GM18507 (cell line): Measurements from ENCODE around the gene SUGT1.

Experiments used
- DNase-seq: peaks from one replicate; pipeline ENCODE4 v3.0.0; 2011; ENCODE audit warnings: low read depth; ENCODE audit not compliant: insufficient read length; ENCODE audit errors: extremely low spot score
- FAIRE-seq: peaks from 2 replicates; lab custom pipeline; 2011; peaks lifted over from hg19 to GRCh38; lab: Jason Lieb, UNC

SUGT1 gene

GRCh38 chr13:52726258-52726657 lies 73.6 kb downstream of the SUGT1 start:
- FAIRE-seq: no peak

DNA sequence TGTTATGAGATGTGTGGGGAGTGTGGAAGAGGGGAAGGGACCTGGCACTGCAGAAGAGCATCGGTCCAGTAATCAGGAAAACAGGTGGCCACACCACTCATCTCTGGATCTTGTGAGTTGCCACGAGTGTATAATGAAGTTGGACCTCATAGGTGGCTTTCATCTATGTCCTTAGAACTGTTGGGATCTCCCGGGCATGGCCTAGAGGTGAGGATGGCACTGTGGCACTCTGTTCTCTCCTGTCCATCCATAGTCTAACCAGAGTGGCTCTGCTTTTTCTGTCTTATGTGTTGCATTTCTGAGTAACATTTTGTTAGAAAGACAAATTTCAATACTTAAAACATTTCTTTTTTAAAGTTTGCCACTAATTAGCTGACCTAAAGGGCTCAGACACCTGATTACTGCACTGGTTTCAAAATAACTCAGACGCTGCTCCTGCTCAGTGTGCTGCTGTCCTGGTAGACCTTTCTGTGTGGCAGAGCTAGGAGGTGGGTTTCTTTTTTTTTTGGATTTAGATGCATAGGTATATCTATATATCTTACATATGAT lies 81.5 kb downstream of the SUGT1 start:
- DNase-seq: no peak
- FAIRE-seq: no peak

More at GRCh38 chr13:52726258-52726657, 73.6 kb downstream of the SUGT1 start:
- DNase-seq: no peak

- FAIRE-seq (no peak), DNase-seq (no peak)
Observed at GRCh38 chr13:52736891-52737290, 84.3 kb downstream of the SUGT1 start.

DNA sequence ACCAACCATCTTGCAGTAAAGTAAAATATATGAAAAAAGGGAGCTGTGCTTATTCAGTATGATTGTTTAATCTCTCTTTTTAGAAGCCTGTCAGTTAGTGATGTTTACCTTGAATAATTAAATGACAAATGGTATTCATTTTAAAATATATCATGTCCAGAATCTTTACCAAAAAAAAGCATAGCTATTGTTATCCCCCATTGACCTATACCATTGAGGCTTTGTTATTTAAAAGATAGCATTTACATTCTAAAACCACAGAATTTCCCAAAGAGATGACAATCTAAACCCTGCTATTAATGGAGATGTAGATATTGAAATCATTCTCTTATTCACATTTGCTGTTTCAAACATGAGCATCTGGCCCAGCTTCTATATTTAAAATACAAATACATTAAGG lies 84.8 kb downstream of the SUGT1 start:
- DNase-seq: no peak
- no peak for FAIRE-seq

DNA sequence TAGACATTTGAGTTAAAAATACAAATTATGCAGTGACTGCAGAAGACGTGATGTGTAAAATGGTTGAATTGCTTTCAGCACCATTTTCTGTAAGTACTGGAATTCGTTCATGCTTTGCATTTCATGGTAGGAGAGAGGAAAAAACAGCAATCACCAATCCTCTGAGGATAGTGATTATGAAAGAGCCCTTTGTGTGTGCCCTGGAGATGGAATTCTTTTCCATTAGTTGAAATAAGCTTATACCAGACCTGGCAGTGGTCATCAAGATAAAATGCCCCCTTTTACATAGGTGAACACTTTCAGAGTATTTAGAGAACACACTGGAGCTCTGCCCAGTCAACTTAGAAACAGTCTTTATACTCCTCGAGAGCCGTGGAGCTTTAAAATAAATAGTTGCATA lies 85.3 kb downstream of the SUGT1 start:
- DNase-seq: no peak
- FAIRE-seq: peak; percentile 38

DNA sequence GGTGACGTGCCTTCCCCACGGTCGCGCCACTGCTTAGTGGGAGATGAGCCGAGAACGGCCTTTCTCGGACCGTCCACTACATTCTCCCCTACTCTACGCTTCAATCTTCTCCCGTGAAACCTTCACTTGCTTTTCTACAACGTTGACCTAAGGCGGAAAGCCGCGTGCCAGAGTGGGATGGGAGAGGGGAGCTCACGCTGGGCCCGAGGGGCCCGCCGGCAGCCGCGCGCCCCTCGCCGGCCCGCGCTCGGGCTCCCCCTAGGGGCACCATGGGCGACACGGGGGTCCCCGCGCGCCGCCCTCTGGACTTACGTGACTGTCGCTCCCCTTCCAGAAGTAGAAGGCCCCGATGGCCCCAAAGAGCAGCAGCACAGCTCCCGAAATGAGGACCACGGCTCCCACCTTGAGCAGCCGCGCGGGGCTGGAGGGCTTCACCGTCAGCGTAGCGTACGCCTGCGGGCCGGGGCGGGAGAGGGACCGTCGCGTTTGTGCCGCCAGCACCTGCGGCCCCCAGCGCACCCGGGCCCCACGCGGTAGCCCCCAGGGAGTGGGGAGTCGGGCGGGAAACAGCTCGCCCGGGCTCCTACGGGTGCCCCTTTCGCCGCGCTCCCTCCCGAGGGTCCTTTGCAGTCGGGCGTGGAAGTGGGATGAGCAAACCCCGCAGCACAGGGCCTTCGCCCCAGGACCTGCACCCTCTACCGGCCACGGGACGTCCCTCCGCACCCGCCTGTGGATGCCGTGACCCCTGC lies 86.3 kb downstream of the SUGT1 start:
- DNase-seq: no peak
- no peak for FAIRE-seq

- FAIRE-seq: no peak
- no peak for DNase-seq
Observed at GRCh38 chr13:52739468-52740071, 86.9 kb downstream of the SUGT1 start, which contains the start of gene CNMD. Gene CNMD (minus strand): TSS chr13:52739820. CDS start chr13:52739701, 119 bp downstream.

DNA sequence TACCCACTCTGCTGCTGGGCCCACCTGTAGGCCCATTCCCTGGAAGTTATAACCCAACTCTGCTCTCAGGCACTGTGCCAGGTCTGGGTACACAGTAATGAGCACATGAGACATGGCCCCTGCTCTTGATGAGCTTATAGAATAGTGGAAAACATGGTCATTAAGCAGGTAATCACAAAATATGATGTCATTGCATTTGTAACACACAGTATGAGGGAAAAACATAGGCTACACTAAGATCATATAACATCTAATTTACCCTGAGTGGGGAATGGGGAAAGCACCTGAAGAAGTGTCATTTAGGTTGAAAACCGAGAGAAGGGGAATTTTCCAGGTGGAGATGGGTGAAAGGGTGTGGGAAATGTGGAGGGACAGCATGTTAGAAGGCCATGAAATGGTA lies 90.9 kb downstream of the SUGT1 start:
- DNase-seq (no peak), FAIRE-seq (no peak)

DNA sequence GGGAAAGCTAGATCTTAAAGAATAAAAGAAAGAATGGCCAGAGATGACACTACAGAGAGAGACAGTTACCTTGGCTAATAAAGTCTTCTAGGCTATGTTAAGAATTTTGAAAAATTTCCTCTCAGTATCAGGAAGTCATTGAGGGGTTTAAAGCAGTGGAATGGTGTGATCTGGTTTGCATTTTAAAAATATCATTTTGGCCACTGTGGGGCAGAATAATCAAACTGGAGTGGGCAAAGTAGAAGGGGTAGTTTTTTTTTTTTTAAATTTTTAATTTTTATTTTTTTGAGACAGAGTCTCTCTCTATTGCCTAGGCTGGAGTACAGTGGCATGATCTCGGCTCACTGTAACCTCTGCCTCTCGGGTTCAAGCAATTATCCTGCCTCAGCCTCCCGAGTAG lies 91.4 kb downstream of the SUGT1 start:
- FAIRE-seq (no peak), DNase-seq (no peak)

- FAIRE-seq (no peak), DNase-seq (no peak)
Observed at GRCh38 chr13:52744842-52745375, 92.3 kb downstream of the SUGT1 start.

- no peak for FAIRE-seq
- DNase-seq: no peak
Observed at GRCh38 chr13:52746141-52746540, 93.5 kb downstream of the SUGT1 start.

DNA sequence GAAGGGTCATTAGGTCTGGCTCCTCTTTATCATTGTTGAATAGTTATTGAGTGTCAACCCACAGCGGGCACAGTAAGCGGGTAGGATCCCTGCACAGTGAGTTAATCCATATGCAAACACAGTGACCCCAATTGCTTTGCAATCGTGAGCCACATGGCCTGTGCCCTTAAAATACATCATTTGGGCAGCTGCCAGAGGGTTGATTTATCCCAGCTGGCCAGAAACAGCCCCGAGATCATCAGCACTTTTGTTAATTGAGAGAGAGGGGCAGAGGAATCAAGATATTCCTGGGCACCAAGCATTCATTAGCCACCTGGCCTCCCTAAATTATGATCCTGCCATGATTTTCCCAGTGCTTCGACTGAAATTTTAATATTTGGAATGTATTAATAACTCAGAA lies 96.8 kb downstream of the SUGT1 start:
- FAIRE-seq (no peak), DNase-seq (no peak)
